HEK293 (cell line): ENCODE results near the gene CACNA1D.

Source experiments
- CTCF ChIA-PET: fragments of 350-600 bp; formaldehyde crosslinking; extraction: SDS; loops from one replicate; lab custom pipeline; 2021; ENCODE audit warnings: antibody characterized with exemption; lab: Yijun Ruan, JAX
- POLR2A ChIA-PET: fragments of 300-600 bp; formaldehyde crosslinking; extraction: SDS; loops from one replicate; lab custom pipeline; 2020; ENCODE audit warnings: antibody characterized with exemption, inconsistent platforms; lab: Yijun Ruan, JAX
- H3K27ac ChIP-seq: fragments of 200-500 bp; sonication (Bioruptor generic); 2 replicates; pipeline ENCODE4 v1.5.1; 2014; ENCODE audit warnings: low read depth, low read length, control low read depth, inconsistent platforms; ENCODE audit errors: extremely low read depth
- H3K36me3 ChIP-seq, 2 experiments: fragments of 200-500 bp in 1 of 2; sonication (Bioruptor generic) in 1 of 2; 1 replicate in 1 of 2; 2 replicates in 1 of 2; pipeline ENCODE4 v1.5.1; 2014 to 2017; ENCODE audit warnings: inconsistent platforms in 2 of 2, low read length in 2 of 2; ENCODE audit not compliant: control insufficient read depth in 2 of 2, insufficient read depth in 1 of 2
- H3K4me1 ChIP-seq: fragments of 200-500 bp; sonication (Bioruptor generic); 2 replicates; pipeline ENCODE4 v1.5.1; 2014; ENCODE audit warnings: mild to moderate bottlenecking, low read length, inconsistent platforms; ENCODE audit not compliant: control insufficient read depth, insufficient read depth
- H3K4me3 ChIP-seq: 2 replicates; pipeline ENCODE4 v1.5.1; 2011; ENCODE audit warnings: low read depth, mild to moderate bottlenecking, control low read depth, low read length, moderate library complexity
- H3K9me3 ChIP-seq: fragments of 200-500 bp; sonication (Bioruptor generic); 2 replicates; pipeline ENCODE4 v1.5.1; 2014; ENCODE audit warnings: low read depth, low read length, inconsistent platforms; ENCODE audit not compliant: control insufficient read depth, insufficient read depth
- FEZF1 ChIP-seq: fragments of 450-650 bp; formaldehyde crosslinking; IDR thresholded peaks from 2 replicates; pipeline ENCODE4 v1.5.1; 2016; ENCODE audit warnings: missing biosample characterization, missing genetic modification characterization
- GLI4 ChIP-seq: fragments of 450-650 bp; formaldehyde crosslinking; IDR thresholded peaks from 2 replicates; pipeline ENCODE4 v1.5.1; 2016; ENCODE audit warnings: missing biosample characterization, missing genetic modification characterization
- OSR2 ChIP-seq: fragments of 450-650 bp; formaldehyde crosslinking; IDR thresholded peaks from 2 replicates; pipeline ENCODE4 v1.5.1; 2016; ENCODE audit warnings: missing biosample characterization, missing genetic modification characterization
- SCRT1 ChIP-seq: fragments of 450-650 bp; formaldehyde crosslinking; IDR thresholded peaks from 2 replicates; pipeline ENCODE4 v1.5.1; 2016; ENCODE audit warnings: missing biosample characterization, missing genetic modification characterization, borderline replicate concordance
- TRIM28 ChIP-seq: IDR thresholded peaks from 2 replicates; pipeline ENCODE4 v1.6.1; 2011; ENCODE audit warnings: low read length, control low read depth, borderline replicate concordance
- WT1 ChIP-seq: fragments of 450-650 bp; formaldehyde crosslinking; IDR thresholded peaks from 2 replicates; pipeline ENCODE4 v1.5.1; 2016; ENCODE audit warnings: missing biosample characterization, missing genetic modification characterization
- ZIC2 ChIP-seq: fragments of 450-650 bp; formaldehyde crosslinking; IDR thresholded peaks from 2 replicates; pipeline ENCODE4 v1.5.1; 2016; ENCODE audit warnings: missing biosample characterization, missing genetic modification characterization
- ZNF121 ChIP-seq: fragments of 450-650 bp; formaldehyde crosslinking; IDR thresholded peaks from 2 replicates; pipeline ENCODE4 v1.5.1; 2016; ENCODE audit warnings: missing biosample characterization, missing genetic modification characterization
- ZNF132 ChIP-seq: fragments of 450-650 bp; formaldehyde crosslinking; IDR thresholded peaks from 2 replicates; pipeline ENCODE4 v1.5.1; 2017; ENCODE audit warnings: missing biosample characterization, missing genetic modification characterization, borderline replicate concordance
- ZNF157 ChIP-seq: fragments of 450-650 bp; formaldehyde crosslinking; IDR thresholded peaks from 2 replicates; pipeline ENCODE4 v1.5.1; 2016; ENCODE audit warnings: missing biosample characterization, missing genetic modification characterization
- ZNF174 ChIP-seq: fragments of 450-650 bp; formaldehyde crosslinking; IDR thresholded peaks from 2 replicates; pipeline ENCODE4 v1.5.0; 2017; ENCODE audit warnings: missing biosample characterization, mild to moderate bottlenecking, missing genetic modification characterization
- ZNF248 ChIP-seq: fragments of 450-650 bp; formaldehyde crosslinking; IDR thresholded peaks from 2 replicates; pipeline ENCODE4 v1.5.1; 2017; ENCODE audit warnings: missing biosample characterization, missing genetic modification characterization
- ZNF501 ChIP-seq: fragments of 450-650 bp; formaldehyde crosslinking; IDR thresholded peaks from 2 replicates; pipeline ENCODE4 v1.5.1; 2016; ENCODE audit warnings: missing biosample characterization, missing genetic modification characterization
- ZNF558 ChIP-seq: fragments of 450-650 bp; formaldehyde crosslinking; IDR thresholded peaks from 2 replicates; pipeline ENCODE4 v1.5.1; 2016; ENCODE audit warnings: missing biosample characterization, missing genetic modification characterization
- ZNF610 ChIP-seq: fragments of 450-650 bp; formaldehyde crosslinking; IDR thresholded peaks from 2 replicates; pipeline ENCODE4 v1.5.1; 2016; ENCODE audit warnings: missing biosample characterization, missing genetic modification characterization, borderline replicate concordance
- ZNF768 ChIP-seq: fragments of 450-650 bp; formaldehyde crosslinking; IDR thresholded peaks from 2 replicates; pipeline ENCODE4 v1.5.1; 2018; ENCODE audit warnings: missing biosample characterization, mild to moderate bottlenecking, missing genetic modification characterization
- ZNF830 ChIP-seq: fragments of 450-650 bp; IDR thresholded peaks from 2 replicates; pipeline ENCODE4 v1.5.0; 2018; ENCODE audit warnings: missing biosample characterization, missing genetic modification characterization, low read depth, mild to moderate bottlenecking, moderate library complexity
- ZSCAN23 ChIP-seq: fragments of 450-650 bp; formaldehyde crosslinking; IDR thresholded peaks from 2 replicates; pipeline ENCODE4 v1.5.1; 2016; ENCODE audit warnings: missing biosample characterization, missing genetic modification characterization
- ZXDB ChIP-seq: fragments of 450-650 bp; formaldehyde crosslinking; IDR thresholded peaks from 2 replicates; pipeline ENCODE4 v1.5.1; 2016; ENCODE audit warnings: missing biosample characterization, missing genetic modification characterization
- TF ChIP-seq, protein P1 (sequence below): fragments of 450-650 bp; formaldehyde crosslinking; IDR thresholded peaks from 2 replicates; pipeline ENCODE4 v1.5.1; 2016; ENCODE audit warnings: missing biosample characterization, missing genetic modification characterization, borderline replicate concordance
- TF ChIP-seq, protein P2 (sequence below): fragments of 450-650 bp; formaldehyde crosslinking; IDR thresholded peaks from 2 replicates; pipeline ENCODE4 v1.5.1; 2017; ENCODE audit warnings: missing biosample characterization, missing genetic modification characterization
- TF ChIP-seq, protein P3 (sequence below): fragments of 450-650 bp; formaldehyde crosslinking; IDR thresholded peaks from 2 replicates; pipeline ENCODE4 v1.5.1; 2017; ENCODE audit warnings: missing biosample characterization, missing genetic modification characterization

CACNA1D gene

DNA sequence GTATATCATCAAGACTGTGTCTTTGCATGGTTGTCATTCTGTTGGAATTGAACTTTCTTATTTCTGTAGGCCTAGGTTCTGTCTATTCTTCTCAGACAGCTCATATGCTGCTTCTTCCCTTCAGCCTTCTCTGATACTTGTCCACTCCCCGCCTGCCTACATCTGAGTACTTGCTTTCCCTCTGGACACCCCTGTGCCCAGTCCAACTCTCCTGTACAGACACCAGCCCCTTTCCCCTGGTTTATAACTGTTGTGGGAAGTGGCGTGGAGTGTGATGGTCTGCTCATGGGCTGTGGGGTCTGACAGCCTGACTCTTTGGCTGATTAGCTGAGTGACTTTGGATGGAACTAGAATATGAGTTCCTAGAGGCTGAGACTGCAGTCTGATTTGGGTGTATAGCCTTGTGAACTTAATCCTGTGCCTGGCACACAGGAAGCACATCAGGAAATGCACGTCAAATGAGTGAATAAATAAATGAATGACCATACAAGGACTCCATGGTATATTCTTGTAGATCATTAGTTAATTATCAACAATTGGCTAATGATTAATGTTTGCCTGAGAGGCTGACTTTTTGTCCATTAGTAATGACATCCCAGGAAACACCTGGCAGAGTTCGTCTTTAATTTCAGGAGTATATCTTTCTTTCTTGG is 11.8 kb downstream of the CACNA1D start:
- ChIA-PET CTCF (interaction anchor here (0.6 kb wide), 1 partner anchor 163 kb away, joined by 3 read pairs; no protein-coding TSS in a partner anchor), POLR2A (no interaction called here)
- Histone ChIP-seq H3K4me1 (no peaks in the 10 kb centered on the region), H3K27ac (no peak overlapping the region), H3K36me3 (no peaks in the 10 kb centered on the region), H3K9me3 (no peaks in the 10 kb centered on the region), H3K4me3 (no peak overlapping the region)
- no peak for TF ChIP-seq ZNF610

DNA sequence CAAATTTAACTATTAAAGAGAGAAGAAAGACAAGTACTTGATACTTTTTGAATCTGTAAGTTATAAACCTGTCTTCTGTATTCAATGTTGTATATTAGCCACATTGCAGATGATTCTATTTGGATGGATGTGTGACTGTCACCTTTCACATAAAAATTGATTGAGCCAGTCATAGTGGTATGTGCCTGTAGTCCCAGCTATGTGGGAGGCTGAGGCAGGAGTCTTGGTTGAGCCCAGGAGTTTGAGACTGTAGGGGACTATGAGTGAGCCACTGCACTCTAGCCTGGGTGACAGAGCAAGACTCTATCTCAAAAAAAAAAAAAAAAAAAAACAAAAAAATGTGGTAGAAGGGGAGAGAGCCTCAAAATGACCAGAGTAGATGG is 12.3 kb downstream of the CACNA1D start:
- no peaks in the 10 kb centered on the region for H3K36me3 ChIP-seq
- H3K4me1 ChIP-seq, result no peaks in the 10 kb centered on the region
- H3K27ac ChIP-seq, result no peak overlapping the region
- no peak overlapping the region for H3K4me3 ChIP-seq
- TF ChIP-seq ZNF830 (no peak), TRIM28 (no peak), SCRT1 (tag by site-specific recombination) (no peak), ZNF132 (tag by site-specific recombination) (no peak), OSR2 (tag by site-specific recombination) (no peak), ZXDB (tag by site-specific recombination) (no peak), ZIC2 (tag by site-specific recombination) (no peak), ZNF174 (tag by site-specific recombination) (no peak)
- TF ChIP-seq, protein P1, sequence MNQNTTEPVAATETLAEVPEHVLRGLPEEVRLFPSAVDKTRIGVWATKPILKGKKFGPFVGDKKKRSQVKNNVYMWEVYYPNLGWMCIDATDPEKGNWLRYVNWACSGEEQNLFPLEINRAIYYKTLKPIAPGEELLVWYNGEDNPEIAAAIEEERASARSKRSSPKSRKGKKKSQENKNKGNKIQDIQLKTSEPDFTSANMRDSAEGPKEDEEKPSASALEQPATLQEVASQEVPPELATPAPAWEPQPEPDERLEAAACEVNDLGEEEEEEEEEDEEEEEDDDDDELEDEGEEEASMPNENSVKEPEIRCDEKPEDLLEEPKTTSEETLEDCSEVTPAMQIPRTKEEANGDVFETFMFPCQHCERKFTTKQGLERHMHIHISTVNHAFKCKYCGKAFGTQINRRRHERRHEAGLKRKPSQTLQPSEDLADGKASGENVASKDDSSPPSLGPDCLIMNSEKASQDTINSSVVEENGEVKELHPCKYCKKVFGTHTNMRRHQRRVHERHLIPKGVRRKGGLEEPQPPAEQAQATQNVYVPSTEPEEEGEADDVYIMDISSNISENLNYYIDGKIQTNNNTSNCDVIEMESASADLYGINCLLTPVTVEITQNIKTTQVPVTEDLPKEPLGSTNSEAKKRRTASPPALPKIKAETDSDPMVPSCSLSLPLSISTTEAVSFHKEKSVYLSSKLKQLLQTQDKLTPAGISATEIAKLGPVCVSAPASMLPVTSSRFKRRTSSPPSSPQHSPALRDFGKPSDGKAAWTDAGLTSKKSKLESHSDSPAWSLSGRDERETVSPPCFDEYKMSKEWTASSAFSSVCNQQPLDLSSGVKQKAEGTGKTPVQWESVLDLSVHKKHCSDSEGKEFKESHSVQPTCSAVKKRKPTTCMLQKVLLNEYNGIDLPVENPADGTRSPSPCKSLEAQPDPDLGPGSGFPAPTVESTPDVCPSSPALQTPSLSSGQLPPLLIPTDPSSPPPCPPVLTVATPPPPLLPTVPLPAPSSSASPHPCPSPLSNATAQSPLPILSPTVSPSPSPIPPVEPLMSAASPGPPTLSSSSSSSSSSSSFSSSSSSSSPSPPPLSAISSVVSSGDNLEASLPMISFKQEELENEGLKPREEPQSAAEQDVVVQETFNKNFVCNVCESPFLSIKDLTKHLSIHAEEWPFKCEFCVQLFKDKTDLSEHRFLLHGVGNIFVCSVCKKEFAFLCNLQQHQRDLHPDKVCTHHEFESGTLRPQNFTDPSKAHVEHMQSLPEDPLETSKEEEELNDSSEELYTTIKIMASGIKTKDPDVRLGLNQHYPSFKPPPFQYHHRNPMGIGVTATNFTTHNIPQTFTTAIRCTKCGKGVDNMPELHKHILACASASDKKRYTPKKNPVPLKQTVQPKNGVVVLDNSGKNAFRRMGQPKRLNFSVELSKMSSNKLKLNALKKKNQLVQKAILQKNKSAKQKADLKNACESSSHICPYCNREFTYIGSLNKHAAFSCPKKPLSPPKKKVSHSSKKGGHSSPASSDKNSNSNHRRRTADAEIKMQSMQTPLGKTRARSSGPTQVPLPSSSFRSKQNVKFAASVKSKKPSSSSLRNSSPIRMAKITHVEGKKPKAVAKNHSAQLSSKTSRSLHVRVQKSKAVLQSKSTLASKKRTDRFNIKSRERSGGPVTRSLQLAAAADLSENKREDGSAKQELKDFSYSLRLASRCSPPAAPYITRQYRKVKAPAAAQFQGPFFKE (tag by site-specific recombination), result no peak
- ChIA-PET CTCF (interaction anchor here (0.6 to 1.1 kb wide), 2 partner anchors 162 to 203 kb away, joined by 3 read pairs; no protein-coding TSS in a partner anchor), POLR2A (no interaction called here)
- H3K9me3 ChIP-seq, result no peaks in the 10 kb centered on the region

- POLR2A ChIA-PET, result no interaction called here
- Histone ChIP-seq H3K4me1 (no peaks in the 10 kb centered on the region), H3K27ac (no peak overlapping the region), H3K9me3 (no peaks in the 10 kb centered on the region), H3K4me3 (no peak overlapping the region), H3K36me3 (no peaks in the 10 kb centered on the region)
- CTCF ChIA-PET, result no interaction called here
- TF ChIP-seq OSR2 (tag by site-specific recombination), result no peak
- no peak for TF ChIP-seq ZNF768 (tag by site-specific recombination)
- no peak for TF ChIP-seq SCRT1 (tag by site-specific recombination)
- no peak for TF ChIP-seq ZSCAN23 (tag by site-specific recombination)
- no peak for TF ChIP-seq ZNF558 (tag by site-specific recombination)
- TF ChIP-seq ZNF248 (tag by site-specific recombination), result no peak
- TF ChIP-seq WT1, result no peak
- TF ChIP-seq, protein P2, sequence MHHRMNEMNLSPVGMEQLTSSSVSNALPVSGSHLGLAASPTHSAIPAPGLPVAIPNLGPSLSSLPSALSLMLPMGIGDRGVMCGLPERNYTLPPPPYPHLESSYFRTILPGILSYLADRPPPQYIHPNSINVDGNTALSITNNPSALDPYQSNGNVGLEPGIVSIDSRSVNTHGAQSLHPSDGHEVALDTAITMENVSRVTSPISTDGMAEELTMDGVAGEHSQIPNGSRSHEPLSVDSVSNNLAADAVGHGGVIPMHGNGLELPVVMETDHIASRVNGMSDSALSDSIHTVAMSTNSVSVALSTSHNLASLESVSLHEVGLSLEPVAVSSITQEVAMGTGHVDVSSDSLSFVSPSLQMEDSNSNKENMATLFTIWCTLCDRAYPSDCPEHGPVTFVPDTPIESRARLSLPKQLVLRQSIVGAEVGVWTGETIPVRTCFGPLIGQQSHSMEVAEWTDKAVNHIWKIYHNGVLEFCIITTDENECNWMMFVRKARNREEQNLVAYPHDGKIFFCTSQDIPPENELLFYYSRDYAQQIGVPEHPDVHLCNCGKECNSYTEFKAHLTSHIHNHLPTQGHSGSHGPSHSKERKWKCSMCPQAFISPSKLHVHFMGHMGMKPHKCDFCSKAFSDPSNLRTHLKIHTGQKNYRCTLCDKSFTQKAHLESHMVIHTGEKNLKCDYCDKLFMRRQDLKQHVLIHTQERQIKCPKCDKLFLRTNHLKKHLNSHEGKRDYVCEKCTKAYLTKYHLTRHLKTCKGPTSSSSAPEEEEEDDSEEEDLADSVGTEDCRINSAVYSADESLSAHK (tag by site-specific recombination), result no peak
- no peak for TF ChIP-seq ZNF501 (tag by site-specific recombination)
- no peak for TF ChIP-seq ZNF121 (tag by site-specific recombination)
- no peak for TF ChIP-seq GLI4 (tag by site-specific recombination)
- TF ChIP-seq ZNF610, result no peak
- TF ChIP-seq, protein P3, sequence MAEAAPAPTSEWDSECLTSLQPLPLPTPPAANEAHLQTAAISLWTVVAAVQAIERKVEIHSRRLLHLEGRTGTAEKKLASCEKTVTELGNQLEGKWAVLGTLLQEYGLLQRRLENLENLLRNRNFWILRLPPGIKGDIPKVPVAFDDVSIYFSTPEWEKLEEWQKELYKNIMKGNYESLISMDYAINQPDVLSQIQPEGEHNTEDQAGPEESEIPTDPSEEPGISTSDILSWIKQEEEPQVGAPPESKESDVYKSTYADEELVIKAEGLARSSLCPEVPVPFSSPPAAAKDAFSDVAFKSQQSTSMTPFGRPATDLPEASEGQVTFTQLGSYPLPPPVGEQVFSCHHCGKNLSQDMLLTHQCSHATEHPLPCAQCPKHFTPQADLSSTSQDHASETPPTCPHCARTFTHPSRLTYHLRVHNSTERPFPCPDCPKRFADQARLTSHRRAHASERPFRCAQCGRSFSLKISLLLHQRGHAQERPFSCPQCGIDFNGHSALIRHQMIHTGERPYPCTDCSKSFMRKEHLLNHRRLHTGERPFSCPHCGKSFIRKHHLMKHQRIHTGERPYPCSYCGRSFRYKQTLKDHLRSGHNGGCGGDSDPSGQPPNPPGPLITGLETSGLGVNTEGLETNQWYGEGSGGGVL, result no peak
- TF ChIP-seq ZNF157 (tag by site-specific recombination), result no peak
- TF ChIP-seq FEZF1 (tag by site-specific recombination), result no peak
Measured at GRCh38 chr3:53509494-53509893, 15.1 kb downstream of the CACNA1D start.
